A673 (cell line): ENCODE measurements around the gene NPPC. TPM values are rescaled to one million over a fixed set of nuclear protein-coding genes. Genes with fewer than 3 reads are reported as not detected.
"Not testable (repeated sequence)": the region's sequence is repeated elsewhere in the genome, so short reads cannot be mapped to it uniquely, and the experiment has no call there.

Source experiments
- BruUV-seq: library from RNA; stranded (reverse); fragments of 400-500 nt; replicated peaks from 2 replicates; lab custom pipeline; 2021; lab: Mats Ljungman, UMichigan
- CTCF ChIA-PET: fragments of 300-600 bp; sonication (Branson Sonifier 250); formaldehyde crosslinking; loops from one replicate; lab custom pipeline; 2022; ENCODE audit warnings: antibody characterized with exemption; lab: Charles Lee
- POLR2A ChIA-PET: fragments of 300-600 bp; sonication (Branson Sonifier 250); formaldehyde crosslinking; loops from one replicate; lab custom pipeline; 2022; ENCODE audit warnings: antibody characterized with exemption; ENCODE audit not compliant: low non-redundant PET; lab: Charles Lee
- DNase-seq: peaks from one replicate; pipeline ENCODE4 v3.0.0-alpha.2; 2015; ENCODE audit warnings: low spot score
- H3K27ac ChIP-seq: fragments of 200-600 bp; sonication (generic); 2 replicates; pipeline ENCODE4 v1.5.1; 2016; ENCODE audit warnings: mixed run types, low read depth, mild to moderate bottlenecking, mixed read lengths, antibody characterized with exemption, low read length; ENCODE audit not compliant: poor library complexity, severe bottlenecking
- H3K27me3 ChIP-seq: fragments of 200-600 bp; sonication (generic); replicated peaks from 2 replicates; pipeline ENCODE4 v1.6.1; 2017; ENCODE audit warnings: mixed run types, low read depth, mild to moderate bottlenecking, mixed read lengths, antibody characterized with exemption, low read length; ENCODE audit not compliant: insufficient read depth, poor library complexity
- H3K36me3 ChIP-seq: fragments of 200-600 bp; sonication (generic); 2 replicates; pipeline ENCODE4 v1.6.1; 2016; ENCODE audit warnings: mixed run types, mild to moderate bottlenecking, mixed read lengths, antibody characterized with exemption, low read length; ENCODE audit not compliant: insufficient read depth, poor library complexity, severe bottlenecking
- H3K4me1 ChIP-seq: fragments of 200-600 bp; sonication (generic); 2 replicates; pipeline ENCODE4 v1.6.1; 2017; ENCODE audit warnings: mixed run types, mild to moderate bottlenecking, mixed read lengths, antibody characterized with exemption, low read length; ENCODE audit not compliant: insufficient read depth, poor library complexity, severe bottlenecking
- H3K4me3 ChIP-seq: fragments of 200-600 bp; sonication (generic); 2 replicates; pipeline ENCODE4 v1.5.1; 2016; ENCODE audit warnings: low read depth, mixed run types, mild to moderate bottlenecking, mixed read lengths, low read length; ENCODE audit not compliant: poor library complexity, severe bottlenecking
- H3K9me3 ChIP-seq: fragments of 200-600 bp; sonication (generic); 2 replicates; pipeline ENCODE4 v1.6.1; 2016; ENCODE audit warnings: mixed run types, low read depth, mild to moderate bottlenecking, mixed read lengths, antibody characterized with exemption, low read length; ENCODE audit not compliant: poor library complexity, severe bottlenecking
- CTCF ChIP-seq: fragments of 300-800, 200-600 bp; sonication (generic); conservative IDR thresholded peaks from 2 replicates; pipeline ENCODE4 v1.5.1; 2017; ENCODE audit warnings: low read depth, mild to moderate bottlenecking, antibody characterized with exemption, low read length, moderate library complexity, mixed read lengths
- EZH2 ChIP-seq: fragments of 200-600 bp; sonication (generic); IDR thresholded peaks from 2 replicates; pipeline ENCODE4 v1.6.1; 2017; ENCODE audit warnings: borderline replicate concordance, low read depth, mild to moderate bottlenecking, mixed read lengths, antibody characterized with exemption, low read length; ENCODE audit not compliant: poor library complexity, severe bottlenecking
- intact Hi-C: fragments of 100-400 bp; cut with micrococcal nuclease; formaldehyde crosslinking; loops from one replicate; pipeline ENCODE4 v1.10.0; 2022; ENCODE audit not compliant: unreplicated experiment
- total RNA-seq: library from RNA; stranded (reverse); gene quantifications from 2 replicates; pipeline ENCODE4 v1.2.3, GENCODE V29; 2021

Gene NPPC
- total RNA-seq, 1 experiment from 2014 or later, result not detected

GRCh38 chr2:231882646-231883045 lies 43.5 kb downstream of the NPPC start:
- ChIA-PET POLR2A (no interaction called here), CTCF (interaction anchor here (0.6 to 0.9 kb wide), 2 partner anchors 205 to 482 kb away, joined by 3 to 4 read pairs; no protein-coding TSS in a partner anchor)
- no peak for TF ChIP-seq EZH2
- TF ChIP-seq CTCF, result no peak
- peaks cover 24% of the 10 kb centered on the region for H3K4me1 ChIP-seq
- intact Hi-C loops, result no loop called here
- BruUV-seq, result no TSS peak
- no peak overlapping the region for H3K4me3 ChIP-seq
- H3K36me3 ChIP-seq, result no peaks in the 10 kb centered on the region
- no peak overlapping the region for H3K27ac ChIP-seq
- H3K9me3 ChIP-seq, result peaks cover 5% of the 10 kb centered on the region
- H3K27me3 ChIP-seq, result peaks cover 66% of the 10 kb centered on the region
- no peak for DNase-seq

GRCh38 chr2:231880371-231880770 lies 45.8 kb downstream of the NPPC start:
- H3K27ac ChIP-seq, BruUV-seq, H3K4me3 ChIP-seq, H3K36me3 ChIP-seq, POLR2A ChIA-PET, CTCF ChIA-PET, intact Hi-C loops, H3K9me3 ChIP-seq, DNase-seq: not testable (repeated sequence)
- Histone ChIP-seq H3K4me1 (peaks cover 24% of the 10 kb centered on the region), H3K27me3 (peaks cover 49% of the 10 kb centered on the region)

GRCh38 chr2:231879216-231879615 lies 47.0 kb downstream of the NPPC start:
- H3K27me3 ChIP-seq, result peaks cover 47% of the 10 kb centered on the region
- TF ChIP-seq EZH2, result no peak
- no peaks in the 10 kb centered on the region for H3K9me3 ChIP-seq
- H3K4me3 ChIP-seq, result no peak overlapping the region
- POLR2A ChIA-PET, result no interaction called here
- H3K27ac ChIP-seq, result no peak overlapping the region
- no TSS peak for BruUV-seq
- CTCF ChIA-PET, result no interaction called here
- DNase-seq, result no peak
- no peaks in the 10 kb centered on the region for H3K36me3 ChIP-seq
- H3K4me1 ChIP-seq, result peaks cover 19% of the 10 kb centered on the region
- intact Hi-C loops, result no loop called here

GRCh38 chr2:231877533-231878456 lies 48.4 kb downstream of the NPPC start:
- ChIA-PET CTCF (no interaction called here), POLR2A (no interaction called here)
- BruUV-seq, result no TSS peak
- intact Hi-C loops, result no loop called here
- Histone ChIP-seq H3K4me3 (no peak overlapping the region), H3K9me3 (no peaks in the 10 kb centered on the region), H3K27me3 (peaks cover 48% of the 10 kb centered on the region), H3K27ac (no peak overlapping the region), H3K36me3 (no peaks in the 10 kb centered on the region), H3K4me1 (peaks cover 4% of the 10 kb centered on the region)
- TF ChIP-seq CTCF (no peak), EZH2 (no peak)
- DNase-seq, result no peak
